ENCODE data around the gene HSPA9. TPM values are rescaled to one million over a fixed set of nuclear protein-coding genes. Genes with fewer than 3 reads are reported as not detected.

Gene HSPA9
- total and polyA plus RNA-seq, 4 donors = 65.2 to 139 (median 89.1) TPM

- Histone ChIP-seq H3K27ac (ENCODE audit: low read depth in 1 of 2, low read length in 2 of 2) (peak overlapping the region; percentile 32 to 94), H3K27me3 (ENCODE audit: control insufficient read depth in 1 of 2, insufficient read depth in 2 of 2, low read length in 1 of 2) (no peaks in the 10 kb centered on the region), H3K9me3 (ENCODE audit: control insufficient read depth, low read length) (no peaks in the 10 kb centered on the region), H3K4me1 (ENCODE audit: control insufficient read depth in 1 of 2, insufficient read depth in 2 of 2, low read length in 2 of 2) (peaks cover 0 to 2% of the 10 kb centered on the region in 2 donors), H3K4me3 (ENCODE audit: low read length in 2 of 2) (peak overlapping the region; percentile 49 to 64), H3K36me3 (ENCODE audit: control insufficient read depth in 1 of 2, insufficient read depth in 2 of 2, low read length in 1 of 2) (no peaks in the 10 kb centered on the region)
- 0 to 1% methylated on average over 12 of the region's 12 CpGs for WGBS, 2 donors
- intact Hi-C loops (cut with DNase I) = loop anchor here in 1 of 2 donors (5.0 kb wide), 1 partner anchor 81 kb away; no protein-coding TSS in a partner anchor
- peak; percentile 86 for ATAC-seq (ENCODE audit: low FRiP score)
- DNase-seq = no peak
Observed at GRCh38 chr5:138543730-138544104, 31.5 kb downstream of the HSPA9 start.

GRCh38 chr5:138542956-138543729 is 32.1 kb downstream of the HSPA9 start, which contains the start of gene ETF1:
Gene ETF1 (minus strand): TSS chr5:138543236. CDS start chr5:138542918, 318 bp downstream.
- intact Hi-C loops (cut with DNase I) = loop anchor here in 1 of 2 donors (5.0 kb wide), 1 partner anchor 81 kb away; no protein-coding TSS in a partner anchor
- H3K27ac ChIP-seq (ENCODE audit: low read depth in 1 of 2, low read length in 2 of 2) = peak within 1 kb of the TSS; percentile 72 to 94
- no peaks in the 10 kb centered on the region for H3K36me3 ChIP-seq (ENCODE audit: control insufficient read depth in 1 of 2, insufficient read depth in 2 of 2, low read length in 1 of 2)
- peak within 1 kb of the TSS; percentile 78 to 91 for H3K4me3 ChIP-seq (ENCODE audit: low read length in 2 of 2)
- no peaks in the 10 kb centered on the region for H3K9me3 ChIP-seq (ENCODE audit: control insufficient read depth, low read length)
- no peaks in the 10 kb centered on the region for H3K27me3 ChIP-seq (ENCODE audit: control insufficient read depth in 1 of 2, insufficient read depth in 2 of 2, low read length in 1 of 2)
- peaks cover 0 to 2% of the 10 kb centered on the region in 2 donors for H3K4me1 ChIP-seq (ENCODE audit: control insufficient read depth in 1 of 2, insufficient read depth in 2 of 2, low read length in 2 of 2)
- peak; percentile 100 for DNase-seq
- peak; percentile 98 for ATAC-seq (ENCODE audit: low FRiP score)
- WGBS, 2 donors = 0% methylated on average over 59 to 70 of the region's 70 CpGs

DNA sequence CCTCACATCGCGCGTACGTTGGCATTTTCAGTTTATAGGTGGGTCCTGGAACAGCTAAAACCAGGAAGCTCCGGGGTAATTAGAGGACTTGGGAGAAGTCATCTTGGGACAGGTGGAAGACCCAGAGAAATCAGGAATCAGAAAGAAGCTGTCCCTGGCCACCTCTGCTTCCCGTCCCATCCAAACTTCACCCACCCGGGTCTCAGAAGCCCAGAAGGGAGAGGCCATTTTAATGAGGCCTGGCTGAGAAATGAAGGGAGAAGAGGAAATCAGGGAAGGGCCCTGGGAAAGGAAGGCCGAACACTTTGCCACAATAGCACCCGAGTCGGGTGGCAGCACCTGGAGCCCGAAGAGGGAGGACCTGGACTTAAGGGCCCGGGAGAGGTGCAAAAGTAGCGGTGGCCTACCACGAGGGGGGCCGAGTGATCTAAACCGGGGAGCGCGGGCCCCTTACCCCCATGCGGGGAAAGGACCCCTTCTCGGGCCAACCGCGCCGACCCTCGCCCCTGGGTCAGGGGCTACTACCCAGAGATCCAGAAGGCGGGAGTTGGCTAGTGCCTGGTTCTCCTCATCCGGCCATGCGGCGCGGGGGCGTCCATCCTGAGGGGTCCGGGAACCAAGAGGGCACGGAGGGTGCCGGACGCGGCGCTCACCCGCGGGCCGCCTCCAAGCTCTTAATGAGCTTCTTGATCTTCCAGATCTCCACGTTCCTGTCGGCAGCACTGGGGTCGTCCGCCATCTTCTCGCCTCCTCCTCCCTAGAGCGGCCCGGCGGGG is 32.8 kb downstream of the HSPA9 start:
- intact Hi-C loops (cut with DNase I) = loop anchor here in 1 of 2 donors (5.0 kb wide), 1 partner anchor 80 kb away; no protein-coding TSS in a partner anchor
- H3K36me3 ChIP-seq (ENCODE audit: control insufficient read depth in 1 of 2, insufficient read depth in 2 of 2, low read length in 1 of 2) = no peaks in the 10 kb centered on the region
- ATAC-seq (ENCODE audit: low FRiP score) (peak; percentile 1), DNase-seq (no peak)
- WGBS, 2 donors = 0% methylated on average over 39 to 47 of the region's 47 CpGs
- peaks cover 0 to 2% of the 10 kb centered on the region in 2 donors for H3K4me1 ChIP-seq (ENCODE audit: control insufficient read depth in 1 of 2, insufficient read depth in 2 of 2, low read length in 2 of 2)
- peak overlapping the region; percentile 72 to 93 for H3K27ac ChIP-seq (ENCODE audit: low read depth in 1 of 2, low read length in 2 of 2)
- H3K27me3 ChIP-seq (ENCODE audit: control insufficient read depth in 1 of 2, insufficient read depth in 2 of 2, low read length in 1 of 2) = no peaks in the 10 kb centered on the region
- H3K4me3 ChIP-seq (ENCODE audit: low read length in 2 of 2) = peak overlapping the region; percentile 78 to 91
- H3K9me3 ChIP-seq (ENCODE audit: control insufficient read depth, low read length) = no peaks in the 10 kb centered on the region

- DNase-seq (no peak), ATAC-seq (ENCODE audit: low FRiP score) (no peak)
- H3K27ac ChIP-seq (ENCODE audit: low read depth in 1 of 2, low read length in 2 of 2) = peak overlapping the region in 1 of 2 donors; percentile 93
- peak overlapping the region; percentile 78 to 91 for H3K4me3 ChIP-seq (ENCODE audit: low read length in 2 of 2)
- H3K4me1 ChIP-seq (ENCODE audit: control insufficient read depth in 1 of 2, insufficient read depth in 2 of 2, low read length in 2 of 2) = no peaks in the 10 kb centered on the region
- no peaks in the 10 kb centered on the region for H3K9me3 ChIP-seq (ENCODE audit: control insufficient read depth, low read length)
- WGBS, 2 donors = 7 to 8% methylated on average over 6 of the region's 6 CpGs
- intact Hi-C loops (cut with DNase I) = loop anchor here in 1 of 2 donors (5.0 kb wide), 1 partner anchor 79 kb away; no protein-coding TSS in a partner anchor
- H3K27me3 ChIP-seq (ENCODE audit: control insufficient read depth in 1 of 2, insufficient read depth in 2 of 2, low read length in 1 of 2) = no peaks in the 10 kb centered on the region
- no peaks in the 10 kb centered on the region for H3K36me3 ChIP-seq (ENCODE audit: control insufficient read depth in 1 of 2, insufficient read depth in 2 of 2, low read length in 1 of 2)
Observed at GRCh38 chr5:138541511-138542179, 33.6 kb downstream of the HSPA9 start.

- H3K4me1 ChIP-seq (ENCODE audit: control insufficient read depth in 1 of 2, insufficient read depth in 2 of 2, low read length in 2 of 2) = no peaks in the 10 kb centered on the region
- ATAC-seq (ENCODE audit: low FRiP score) = no peak
- intact Hi-C loops (cut with DNase I) = loop anchor here in 1 of 2 donors (5.0 kb wide), 1 partner anchor 77 kb away; no protein-coding TSS in a partner anchor
- no peak overlapping the region for H3K4me3 ChIP-seq (ENCODE audit: low read length in 2 of 2)
- H3K9me3 ChIP-seq (ENCODE audit: control insufficient read depth, low read length) = no peaks in the 10 kb centered on the region
- H3K36me3 ChIP-seq (ENCODE audit: control insufficient read depth in 1 of 2, insufficient read depth in 2 of 2, low read length in 1 of 2) = no peaks in the 10 kb centered on the region
- no peaks in the 10 kb centered on the region for H3K27me3 ChIP-seq (ENCODE audit: control insufficient read depth in 1 of 2, insufficient read depth in 2 of 2, low read length in 1 of 2)
- no peak overlapping the region for H3K27ac ChIP-seq (ENCODE audit: low read depth in 1 of 2, low read length in 2 of 2)
- DNase-seq = no peak
Observed at GRCh38 chr5:138539791-138540190, 35.4 kb downstream of the HSPA9 start.

GRCh38 chr5:138538943-138539627 is 36.1 kb downstream of the HSPA9 start:
- Histone ChIP-seq H3K36me3 (ENCODE audit: control insufficient read depth in 1 of 2, insufficient read depth in 2 of 2, low read length in 1 of 2) (no peaks in the 10 kb centered on the region), H3K4me3 (ENCODE audit: low read length in 2 of 2) (no peak overlapping the region), H3K4me1 (ENCODE audit: control insufficient read depth in 1 of 2, insufficient read depth in 2 of 2, low read length in 2 of 2) (no peaks in the 10 kb centered on the region), H3K27ac (ENCODE audit: low read depth in 1 of 2, low read length in 2 of 2) (no peak overlapping the region), H3K9me3 (ENCODE audit: control insufficient read depth, low read length) (no peaks in the 10 kb centered on the region), H3K27me3 (ENCODE audit: control insufficient read depth in 1 of 2, insufficient read depth in 2 of 2, low read length in 1 of 2) (no peaks in the 10 kb centered on the region)
- 45 to 53% methylated on average over 2 of the region's 2 CpGs for WGBS, 2 donors
- ATAC-seq (ENCODE audit: low FRiP score) (no peak), DNase-seq (no peak)
- intact Hi-C loops (cut with DNase I) = no loop called here

DNA sequence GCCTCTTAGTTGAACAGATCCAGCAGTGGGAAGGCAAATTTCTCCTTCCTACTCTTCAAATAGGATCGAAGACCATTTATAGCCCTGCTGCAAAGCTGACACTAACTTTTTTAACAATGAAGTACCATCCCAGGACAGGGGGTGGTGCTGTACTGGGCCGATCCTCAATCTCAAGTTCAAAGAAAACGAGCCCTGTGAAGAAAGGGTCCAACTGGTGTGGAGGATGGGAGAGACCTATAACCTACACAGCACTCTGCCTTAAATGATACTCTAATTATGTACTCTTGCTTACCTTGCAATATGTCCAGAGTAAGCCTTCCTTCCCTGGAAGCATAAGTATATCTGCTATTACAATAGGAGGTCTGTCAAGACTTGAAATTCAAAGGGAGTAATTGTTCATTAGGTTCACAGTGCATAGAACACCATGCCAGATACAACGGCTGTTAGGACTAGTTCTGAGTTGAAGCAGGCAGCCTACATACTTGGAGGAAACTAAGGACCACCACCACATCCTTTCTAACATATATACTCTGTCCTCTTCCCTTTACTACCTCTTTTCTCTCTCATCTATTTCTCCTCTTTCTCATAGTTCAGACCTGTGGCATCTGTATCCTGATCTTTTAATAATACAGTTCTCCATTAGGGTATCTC is 38.4 kb downstream of the HSPA9 start:
- H3K27me3 ChIP-seq (ENCODE audit: control insufficient read depth in 1 of 2, insufficient read depth in 2 of 2, low read length in 1 of 2) = no peaks in the 10 kb centered on the region
- DNase-seq = no peak
- ATAC-seq (ENCODE audit: low FRiP score) = no peak
- intact Hi-C loops (cut with DNase I) = no loop called here
- H3K4me1 ChIP-seq (ENCODE audit: control insufficient read depth in 1 of 2, insufficient read depth in 2 of 2, low read length in 2 of 2) = no peaks in the 10 kb centered on the region
- no peak overlapping the region for H3K27ac ChIP-seq (ENCODE audit: low read depth in 1 of 2, low read length in 2 of 2)
- WGBS, 2 donors = 59 to 63% methylated on average over 4 of the region's 4 CpGs
- no peak overlapping the region for H3K4me3 ChIP-seq (ENCODE audit: low read length in 2 of 2)
- no peaks in the 10 kb centered on the region for H3K36me3 ChIP-seq (ENCODE audit: control insufficient read depth in 1 of 2, insufficient read depth in 2 of 2, low read length in 1 of 2)
- H3K9me3 ChIP-seq (ENCODE audit: control insufficient read depth, low read length) = no peaks in the 10 kb centered on the region

Measured in aorta (tissue), 5 donors.